SK-N-MC (cell line): ENCODE measurements around the gene RANBP9.
A peak's percentile ranks its signal among the peaks of the same experiment; 100 is the strongest.

Source experiments
- DNase-seq: peaks from one replicate; pipeline ENCODE4 v3.0.0-alpha.2; 2011; ENCODE audit warnings: low read depth, low spot score
- H3K27ac ChIP-seq: fragments of 200-600 bp; sonication (generic); 2 replicates; pipeline ENCODE4 v1.5.1; 2016; ENCODE audit warnings: mixed run types
- H3K36me3 ChIP-seq: fragments of 200-600 bp; sonication (generic); 2 replicates; pipeline ENCODE4 v1.6.1; 2017; ENCODE audit warnings: antibody characterized with exemption, low read length, mixed read lengths; ENCODE audit not compliant: insufficient read depth
- H3K4me3 ChIP-seq: fragments of 200-600 bp; sonication (generic); 2 replicates; pipeline ENCODE4 v1.5.1; 2016
- H3K9ac ChIP-seq: fragments of 200-600 bp; sonication (generic); 2 replicates; pipeline ENCODE4 v1.8.0; 2017; ENCODE audit warnings: mixed run types, mixed read lengths; ENCODE audit not compliant: insufficient read length
- H3K9me3 ChIP-seq: fragments of 200-600 bp; sonication (generic); 2 replicates; pipeline ENCODE4 v1.6.1; 2017; ENCODE audit warnings: low read depth, mild to moderate bottlenecking, antibody characterized with exemption, low read length, moderate library complexity, mixed read lengths
- EZH2 ChIP-seq: fragments of 200-600 bp; sonication (generic); IDR thresholded peaks from one replicate; pipeline ENCODE4 v1.6.1; 2017; ENCODE audit warnings: antibody characterized with exemption
- FOXP2 ChIP-seq: optimal IDR thresholded peaks from 2 replicates; pipeline ENCODE3; 2011; ENCODE audit warnings: mild to moderate bottlenecking, moderate library complexity; ENCODE audit not compliant: insufficient read depth; ENCODE audit errors: extremely low read length, control extremely low read depth
- POLR2AphosphoS5 ChIP-seq: IDR thresholded peaks from 2 replicates; pipeline ENCODE4 v1.6.1; 2012; ENCODE audit warnings: mild to moderate bottlenecking, low read depth, low read length, borderline replicate concordance

Gene RANBP9

GRCh38 chr6:13581700-13582229 lies 129.9 kb downstream of the RANBP9 start:
- H3K27ac ChIP-seq: no peak overlapping the region
- H3K9ac ChIP-seq: no peak overlapping the region
- H3K4me3 ChIP-seq: no peak overlapping the region
- H3K9me3 ChIP-seq: 0 out of 2 replicates have a peak, but pooled peaks cover 2% of the 10 kb centered on the region
- TF ChIP-seq EZH2 (no peak), FOXP2 (no peak), POLR2AphosphoS5 (no peak)
- peaks cover 13% of the 10 kb centered on the region for H3K36me3 ChIP-seq
- no peak for DNase-seq

GRCh38 chr6:13579911-13580310 lies 131.7 kb downstream of the RANBP9 start:
- Histone ChIP-seq H3K9me3 (peaks cover 3% of the 10 kb centered on the region; the same call in 1 of the 2 replicates), H3K4me3 (no peak overlapping the region), H3K9ac (no peak overlapping the region), H3K36me3 (peaks cover 13% of the 10 kb centered on the region), H3K27ac (no peak overlapping the region)
- DNase-seq: no peak
- no peak for TF ChIP-seq EZH2
- no peak for TF ChIP-seq POLR2AphosphoS5
- no peak for TF ChIP-seq FOXP2

- Histone ChIP-seq H3K36me3 (peaks cover 8% of the 10 kb centered on the region; the same call in 1 of the 2 replicates), H3K9ac (no peak overlapping the region), H3K27ac (no peak overlapping the region), H3K9me3 (peaks cover 3% of the 10 kb centered on the region; the same call in 1 of the 2 replicates), H3K4me3 (no peak overlapping the region)
- no peak for TF ChIP-seq FOXP2
- TF ChIP-seq EZH2: no peak
- no peak for TF ChIP-seq POLR2AphosphoS5
- DNase-seq: no peak
Measured at GRCh38 chr6:13577926-13578325, 133.7 kb downstream of the RANBP9 start.

DNA sequence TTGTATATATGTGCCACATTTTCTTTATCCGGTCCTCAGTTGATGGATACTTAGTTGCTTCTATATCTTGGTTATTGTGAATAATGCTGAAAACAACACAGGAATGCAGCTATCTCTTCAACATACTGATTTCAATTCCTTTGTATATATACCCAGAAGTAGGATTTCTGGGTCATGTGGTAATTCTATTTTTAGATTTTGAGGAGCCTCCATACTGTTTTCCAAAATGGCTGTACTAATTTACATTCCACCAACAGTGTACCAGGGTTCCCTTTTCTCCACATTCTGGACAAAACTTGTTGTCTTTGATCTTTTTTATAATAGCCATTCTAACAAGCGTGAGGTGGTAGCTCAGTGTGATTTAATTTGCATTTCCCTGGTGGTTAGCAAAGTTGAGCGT lies 135.6 kb downstream of the RANBP9 start:
- no peak for DNase-seq
- Histone ChIP-seq H3K9me3 (peaks cover 3% of the 10 kb centered on the region; the same call in 1 of the 2 replicates), H3K9ac (no peak overlapping the region), H3K4me3 (no peak overlapping the region), H3K36me3 (peaks cover 4% of the 10 kb centered on the region; the same call in 1 of the 2 replicates), H3K27ac (no peak overlapping the region)
- TF ChIP-seq FOXP2 (no peak), EZH2 (no peak), POLR2AphosphoS5 (no peak)

DNA sequence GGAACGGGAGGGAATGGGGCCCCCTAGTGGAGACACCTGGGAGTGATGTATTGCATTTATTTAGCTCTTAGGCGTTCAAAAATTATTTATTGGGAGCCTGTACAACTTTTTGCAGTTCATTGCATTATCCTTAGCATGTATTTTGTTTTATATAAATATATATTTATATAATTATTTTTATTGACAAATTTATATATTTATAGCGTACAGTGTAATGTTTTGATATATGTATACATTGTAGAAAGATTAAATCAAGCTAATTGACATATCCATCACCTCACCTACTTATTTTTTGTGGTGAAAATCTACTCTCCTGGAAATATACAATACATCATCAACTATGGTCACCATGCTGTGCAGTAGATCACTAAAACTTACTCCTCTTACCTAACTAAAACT lies 136.3 kb downstream of the RANBP9 start:
- TF ChIP-seq POLR2AphosphoS5: no peak
- no peak for TF ChIP-seq FOXP2
- TF ChIP-seq EZH2: no peak
- DNase-seq: no peak
- Histone ChIP-seq H3K4me3 (peak overlapping the region; percentile 89), H3K36me3 (peaks cover 4% of the 10 kb centered on the region; the same call in 1 of the 2 replicates), H3K9me3 (peaks cover 3% of the 10 kb centered on the region; the same call in 1 of the 2 replicates), H3K9ac (no peak overlapping the region), H3K27ac (no peak overlapping the region)

DNA sequence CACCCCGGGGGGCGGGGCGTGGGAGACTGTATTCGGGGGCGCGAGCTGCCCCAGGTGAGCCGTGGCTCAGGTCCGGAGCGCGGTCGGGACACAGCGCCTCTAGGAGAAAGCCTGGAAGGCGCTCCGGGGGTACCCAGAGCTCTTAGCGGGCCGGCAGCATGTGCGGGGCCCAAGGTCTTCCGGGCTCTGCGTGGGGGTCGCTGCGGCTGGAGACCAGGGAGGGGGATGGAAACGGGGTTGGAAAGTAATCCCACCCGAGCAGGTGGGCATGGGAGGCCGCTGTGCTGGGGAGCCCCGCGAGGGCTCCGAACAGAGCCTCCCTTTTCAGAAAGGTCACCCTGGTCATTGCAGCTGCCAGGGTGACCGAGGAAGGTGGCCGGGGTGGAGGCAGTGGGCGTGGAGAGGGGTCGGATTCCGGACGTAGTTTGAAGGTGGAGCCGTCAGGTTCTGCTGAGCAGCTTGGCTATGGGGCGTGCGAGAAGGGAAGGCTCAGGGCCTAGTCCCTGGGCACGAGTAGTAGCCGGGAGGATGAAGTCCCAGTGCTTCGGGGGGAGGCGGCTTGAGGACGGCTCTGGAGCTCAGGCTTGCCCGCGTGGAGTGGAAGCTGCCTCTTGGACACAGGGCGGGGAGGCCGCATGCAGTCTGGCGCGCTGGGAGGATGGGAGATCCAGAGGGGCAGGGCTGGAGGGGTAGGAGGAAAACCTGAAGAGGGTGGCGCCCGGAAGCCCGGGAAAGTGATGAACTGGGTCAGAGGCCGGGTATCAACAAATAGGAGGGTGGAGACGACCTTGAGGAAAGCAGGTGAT lies 136.9 kb downstream of the RANBP9 start, which contains the start of gene SIRT5:
SIRT5 (plus strand) TSS at position 31 of the 806 bp plus-strand sequence. CDS start 9,510 bp downstream, outside the sequence.
- peak; percentile 52 for DNase-seq

GRCh38 chr6:13574149-13574570 lies 137.5 kb downstream of the RANBP9 start:
- Histone ChIP-seq H3K36me3 (no peaks in the 10 kb centered on the region), H3K9ac (peak overlapping the region; percentile 75), H3K27ac (peak overlapping the region; percentile 65), H3K4me3 (peak overlapping the region; percentile 89), H3K9me3 (peaks cover 3% of the 10 kb centered on the region; the same call in 1 of the 2 replicates)
- peak; percentile 62 for DNase-seq
- TF ChIP-seq EZH2: no peak
- peak; percentile 77; the same call in 1 of the 2 replicates for TF ChIP-seq POLR2AphosphoS5

More for the DNA sequence above, 136.9 kb downstream of the RANBP9 start, which contains the start of gene SIRT5:
- Histone ChIP-seq H3K9me3 (peaks cover 3% of the 10 kb centered on the region; the same call in 1 of the 2 replicates), H3K9ac (peak within 1 kb of the TSS; percentile 75), H3K27ac (peak within 1 kb of the TSS; percentile 65), H3K4me3 (peak within 1 kb of the TSS; percentile 89), H3K36me3 (peaks cover 2% of the 10 kb centered on the region; the same call in 1 of the 2 replicates)
- TF ChIP-seq FOXP2 (no peak), EZH2 (no peak), POLR2AphosphoS5 (peak; percentile 72)

DNA sequence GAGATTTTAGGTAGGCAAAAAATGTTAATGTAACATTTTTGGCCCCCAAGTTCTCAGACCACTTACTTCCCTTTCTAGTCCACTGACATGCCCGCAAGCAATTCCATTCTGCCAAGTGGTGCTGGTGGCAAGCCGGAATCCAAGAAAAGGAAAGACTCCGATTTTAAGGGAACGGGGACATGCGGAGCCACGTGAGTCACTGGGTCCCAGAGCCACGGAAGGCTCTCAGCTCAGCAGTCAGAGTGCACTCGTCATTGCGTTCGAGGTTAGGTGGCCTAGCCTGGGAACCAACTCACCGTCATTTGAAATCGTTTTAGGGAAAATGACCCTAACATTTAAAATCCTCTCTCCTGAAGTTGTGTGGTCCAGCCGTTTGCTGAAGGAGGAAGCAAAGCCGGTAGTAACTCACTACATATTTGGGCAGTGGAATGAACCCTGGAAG lies 137.9 kb downstream of the RANBP9 start:
- peak overlapping the region; percentile 54; the same call in 1 of the 2 replicates for H3K27ac ChIP-seq
- peak overlapping the region; percentile 75 for H3K9ac ChIP-seq

More for the DNA sequence above, 137.9 kb downstream of the RANBP9 start:
- no peak for DNase-seq
- no peak for TF ChIP-seq EZH2
- no peak for TF ChIP-seq FOXP2
- TF ChIP-seq POLR2AphosphoS5: no peak
- H3K36me3 ChIP-seq: no peaks in the 10 kb centered on the region
- peak overlapping the region; percentile 89 for H3K4me3 ChIP-seq
- peaks cover 3% of the 10 kb centered on the region; the same call in 1 of the 2 replicates for H3K9me3 ChIP-seq
